NCI-H146 (cell line): ENCODE measurements around the gene ARHGAP28.
"Not testable (repeated sequence)": the region's sequence is repeated elsewhere in the genome, so short reads cannot be mapped to it uniquely, and the experiment has no call there.

ENCODE experiments used
- DNase-seq: peaks from one replicate; lab custom pipeline; 2025; lab: John Stamatoyannopoulos, UW

Gene ARHGAP28

DNA sequence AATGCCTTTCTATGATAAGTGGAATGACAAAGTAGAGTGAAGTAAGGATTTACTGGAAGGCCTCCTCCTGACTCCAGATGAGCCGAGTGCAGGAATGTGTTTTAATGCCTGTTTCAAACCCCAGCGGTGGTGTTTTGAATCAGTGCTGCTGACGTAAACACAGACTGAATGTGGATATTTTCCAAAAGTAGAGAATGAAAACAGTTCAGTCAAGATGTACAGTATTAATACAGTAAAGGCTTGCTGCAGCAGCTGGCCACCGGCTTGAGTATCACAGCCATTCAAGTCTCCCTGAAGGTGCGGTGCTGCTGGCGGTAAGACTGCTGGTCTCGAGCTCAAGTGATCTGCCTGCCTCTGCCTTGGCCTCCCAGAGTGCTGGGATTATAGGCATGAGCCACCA lies 46.7 kb downstream of the ARHGAP28 start:
- no peak for DNase-seq

DNA sequence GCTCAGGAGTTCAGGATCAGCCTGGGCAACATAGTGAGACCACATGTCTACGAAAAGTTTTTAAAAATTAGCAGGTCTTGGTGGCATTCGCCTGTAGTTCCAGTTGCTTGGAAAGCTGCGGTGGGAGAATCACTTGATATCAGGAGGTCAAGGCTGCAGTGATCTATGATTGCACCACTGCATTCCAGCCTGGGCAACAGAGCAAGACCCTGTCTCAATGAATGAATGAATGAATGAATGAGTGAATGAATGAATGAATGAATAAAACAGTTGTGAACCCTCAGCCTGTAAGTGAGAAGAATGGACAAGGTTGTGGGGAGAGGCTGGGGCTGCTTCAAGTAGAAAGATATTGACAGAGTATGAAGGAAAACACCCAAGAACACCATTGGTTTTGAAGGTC lies 48.0 kb downstream of the ARHGAP28 start:
- DNase-seq, result no peak

DNA sequence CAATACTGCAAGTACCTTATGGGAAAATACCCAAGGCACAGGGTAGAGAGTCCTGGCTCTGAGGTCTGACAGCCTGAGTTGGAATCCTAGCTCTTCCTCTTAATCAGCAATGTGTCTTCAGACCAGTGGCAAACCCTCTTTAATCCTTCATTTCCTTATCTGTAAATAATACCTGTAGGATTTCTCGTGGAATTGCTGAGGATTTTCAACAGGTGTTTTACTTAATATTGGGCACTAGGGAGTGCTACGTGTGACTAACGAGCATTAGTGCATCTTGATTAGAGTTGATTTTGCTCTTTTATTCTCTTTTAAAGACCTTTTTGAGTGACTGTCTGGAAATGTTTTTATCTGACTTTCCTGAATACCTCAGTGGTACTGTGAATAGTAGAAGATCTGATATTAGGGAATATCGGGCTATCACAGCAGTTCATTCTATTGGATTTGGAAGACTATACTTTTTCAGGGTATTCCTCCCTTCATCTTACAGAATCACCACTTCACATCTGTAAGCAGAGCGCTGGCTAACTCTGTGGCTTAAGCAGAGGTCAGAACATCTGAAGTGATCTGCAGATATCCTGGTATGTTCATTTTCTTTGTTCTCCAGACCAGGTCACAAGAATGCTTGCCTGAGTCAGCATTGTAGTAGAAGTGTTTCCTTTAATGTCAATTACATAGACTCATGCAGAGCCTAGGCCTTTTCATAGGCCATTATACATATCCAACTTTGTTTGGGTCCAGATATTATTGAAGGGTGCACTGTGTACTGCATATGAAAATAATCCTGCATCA lies 49.1 kb downstream of the ARHGAP28 start:
- no peak for DNase-seq

DNA sequence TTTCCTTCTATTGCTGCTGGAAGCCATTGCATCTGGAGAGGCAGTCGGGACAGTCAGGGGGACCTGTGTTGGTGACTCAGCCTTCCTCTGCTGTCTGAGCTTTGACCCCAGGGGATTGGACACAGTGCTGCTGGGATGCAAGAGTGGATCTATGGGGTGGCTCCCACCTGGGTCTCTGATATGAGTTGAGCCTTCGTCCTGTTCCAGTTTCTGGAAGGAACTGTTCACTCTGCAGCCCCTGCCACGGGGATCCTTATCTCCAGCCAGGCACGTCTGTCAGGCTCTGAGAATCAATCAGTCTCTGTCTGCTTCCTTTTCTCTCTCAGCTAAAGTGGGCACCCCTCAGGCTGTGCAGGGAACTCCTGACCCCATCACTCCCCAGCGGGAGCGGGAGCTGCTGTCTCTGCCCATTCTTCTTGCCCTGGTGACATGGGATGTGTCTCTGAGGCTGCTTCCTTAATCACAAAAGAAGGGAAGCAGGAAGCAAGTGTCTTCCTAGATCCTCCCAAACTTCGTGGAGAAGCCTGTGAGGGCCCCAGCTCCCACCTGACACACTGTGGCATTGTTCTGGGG lies 51.7 kb downstream of the ARHGAP28 start:
- DNase-seq, result no peak

DNA sequence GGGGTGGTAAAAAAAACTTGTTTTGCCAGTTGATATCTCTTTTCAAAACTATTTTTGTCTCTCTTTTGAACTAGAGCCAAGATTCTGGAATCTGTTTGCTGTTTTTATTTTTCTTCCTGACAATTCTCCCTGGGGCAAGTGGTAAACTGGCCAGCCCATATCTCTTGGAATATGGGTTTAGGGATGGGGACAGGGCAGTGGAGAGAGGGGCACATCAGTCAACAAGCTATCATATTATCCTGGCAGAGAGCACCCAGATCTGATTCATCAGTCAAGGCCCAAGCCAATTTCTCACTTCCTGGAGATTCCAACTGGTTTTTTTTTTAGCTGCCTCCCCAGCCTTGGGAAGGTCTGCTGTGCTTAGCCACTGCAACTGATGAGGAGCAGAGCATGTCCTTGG lies 52.3 kb downstream of the ARHGAP28 start:
- DNase-seq, result no peak

DNA sequence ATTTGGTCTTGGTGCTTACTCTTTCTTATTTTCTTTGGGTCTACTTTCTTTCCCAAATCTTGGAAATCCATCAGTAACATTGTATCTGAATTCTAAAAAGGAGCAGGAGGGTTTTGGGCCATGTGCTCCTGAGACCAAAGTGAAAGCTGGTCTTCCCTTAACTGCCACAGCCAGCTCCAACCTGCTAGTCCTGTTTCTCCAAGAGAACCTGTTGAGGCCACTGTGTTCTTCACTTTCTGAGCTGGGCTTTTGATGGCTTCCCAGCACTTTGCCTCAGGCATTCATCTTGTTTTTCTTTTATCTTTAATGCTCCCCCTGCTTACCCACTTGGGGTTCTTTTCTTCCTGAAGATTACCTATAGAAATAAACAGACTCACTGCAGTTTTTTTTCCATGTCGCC lies 53.3 kb downstream of the ARHGAP28 start:
- DNase-seq, result no peak

DNA sequence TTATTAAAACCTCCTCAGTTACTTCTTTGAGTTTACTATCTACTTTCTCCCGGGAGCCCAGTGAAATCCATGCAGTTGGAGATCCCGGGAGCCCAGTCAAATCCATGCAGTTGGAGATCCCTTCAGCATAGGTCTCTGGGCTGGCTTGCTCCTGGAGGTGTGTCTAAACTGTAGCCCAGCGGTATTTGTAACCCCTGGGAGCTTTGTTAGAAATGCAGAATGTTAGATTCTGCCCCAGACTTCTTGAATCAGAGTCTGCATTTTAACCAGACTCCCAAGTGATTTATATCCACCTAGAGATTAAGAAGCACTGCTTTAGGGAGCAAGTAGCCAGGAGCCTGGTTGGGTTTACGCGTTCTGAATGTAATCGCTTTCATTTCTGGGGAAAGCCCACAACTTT lies 54.5 kb downstream of the ARHGAP28 start:
- no peak for DNase-seq

DNA sequence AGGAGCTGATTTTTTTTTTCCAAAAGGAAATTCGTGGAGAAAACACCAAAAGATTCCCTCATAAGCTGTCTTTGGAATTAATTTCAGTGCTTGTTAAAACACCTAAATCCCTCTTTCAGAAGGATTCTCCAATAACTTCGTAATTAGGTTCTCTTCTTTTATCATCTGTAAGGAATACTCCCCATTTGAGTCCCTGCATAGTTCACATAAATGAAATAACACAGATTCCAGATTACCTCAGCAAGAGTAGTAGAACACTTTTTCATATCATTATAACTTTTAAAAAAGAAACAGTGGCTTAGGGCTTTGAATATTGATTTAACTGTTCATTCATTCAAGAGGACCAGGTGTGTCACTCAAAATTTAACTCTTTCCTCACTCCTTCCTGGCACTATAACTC lies 55.5 kb downstream of the ARHGAP28 start:
- no peak for DNase-seq

DNA sequence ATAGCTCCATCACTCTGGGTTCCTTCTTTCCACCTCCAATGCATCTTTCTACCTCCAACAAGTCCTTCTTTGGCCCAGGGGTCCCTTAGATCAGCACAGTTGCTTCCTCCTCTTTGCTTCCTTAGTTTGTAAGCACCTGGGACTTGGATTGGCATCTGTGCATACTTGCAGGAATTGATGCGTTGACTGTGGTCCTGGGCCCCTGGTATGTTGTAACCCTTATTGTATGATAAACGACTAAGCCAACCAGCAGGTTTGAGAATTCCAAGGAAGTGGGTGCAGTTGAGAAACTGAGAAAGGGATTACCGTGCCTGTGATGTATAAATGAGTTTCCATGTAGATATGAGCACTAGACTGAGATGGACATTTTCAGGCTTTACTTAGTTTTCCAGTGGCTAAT lies 55.9 kb downstream of the ARHGAP28 start:
- no peak for DNase-seq

DNA sequence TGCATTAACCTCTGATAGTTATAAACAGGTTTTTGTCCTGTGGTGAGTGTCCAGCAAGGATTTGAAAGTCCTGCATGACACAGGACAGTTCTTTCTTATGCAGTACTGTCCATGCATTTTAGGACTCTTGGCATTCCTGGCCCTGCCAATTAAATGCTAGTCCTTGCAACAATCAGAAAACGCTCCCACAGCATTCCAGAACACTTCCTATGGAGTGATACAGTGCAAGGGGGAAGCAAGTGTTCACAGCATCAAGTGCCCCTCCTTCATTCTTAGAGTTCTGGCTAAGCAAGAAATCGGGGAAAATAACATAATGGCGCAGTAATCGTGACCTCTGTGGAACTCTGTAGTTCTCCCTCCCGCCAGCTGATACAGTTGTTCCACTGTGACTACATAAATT lies 62.9 kb downstream of the ARHGAP28 start:
- DNase-seq, result no peak

DNA sequence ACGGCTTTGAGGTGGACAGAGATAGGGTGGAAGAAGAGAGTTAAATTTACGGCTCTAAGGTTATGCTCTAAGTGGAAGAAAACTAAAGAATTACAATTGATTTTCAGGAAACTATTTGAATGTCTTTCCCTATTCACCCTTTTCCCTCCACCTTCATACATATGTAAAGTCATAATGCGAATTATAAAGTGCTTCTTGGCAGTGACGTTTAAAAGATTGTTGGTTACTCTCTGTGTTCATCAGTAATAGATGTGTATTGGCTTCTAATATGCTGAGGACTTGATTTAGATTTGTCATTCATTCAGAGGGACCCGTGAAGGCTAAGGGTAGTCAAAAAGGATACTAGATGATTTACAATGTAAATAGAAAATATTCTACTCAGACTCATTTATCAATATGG lies 63.9 kb downstream of the ARHGAP28 start:
- DNase-seq, result no peak

DNA sequence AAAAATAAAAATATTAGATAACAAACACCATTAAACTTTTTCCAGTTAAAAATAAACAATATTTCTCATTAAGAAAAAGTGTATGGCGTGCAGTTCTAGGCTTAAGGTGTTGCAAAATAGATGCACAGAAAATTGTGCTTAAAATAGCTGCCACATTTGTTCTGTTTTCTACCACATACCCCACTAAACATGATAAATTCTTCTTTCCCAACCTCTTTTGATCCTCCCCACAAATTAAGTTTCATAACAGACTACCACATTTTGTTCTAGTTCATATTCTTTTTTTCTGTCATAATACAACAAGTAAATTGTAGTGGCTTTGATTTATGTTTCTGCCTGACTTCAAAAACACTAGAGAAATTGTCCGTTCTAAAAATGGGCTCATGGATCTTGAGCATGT lies 64.5 kb downstream of the ARHGAP28 start:
- DNase-seq, result no peak

DNA sequence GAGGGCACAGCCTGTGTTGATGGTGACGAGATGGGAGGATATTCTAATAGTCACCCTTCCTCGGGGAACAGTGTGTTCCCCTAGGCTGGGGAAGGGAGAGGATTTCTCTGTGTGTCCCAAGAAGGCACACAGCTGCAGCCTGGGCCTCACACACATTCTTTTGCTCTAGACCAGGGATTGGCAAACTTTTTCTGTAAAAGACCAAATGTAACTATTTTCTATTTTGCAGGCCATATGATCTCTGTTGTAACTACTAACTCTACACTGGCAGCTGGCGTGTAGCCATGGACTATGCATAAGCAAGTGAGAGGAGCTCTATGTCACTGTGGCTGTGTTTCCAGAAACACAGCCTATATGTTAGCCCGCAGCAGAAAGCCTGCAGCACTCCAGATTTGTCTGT lies 65.8 kb downstream of the ARHGAP28 start:
- DNase-seq, result no peak

DNA sequence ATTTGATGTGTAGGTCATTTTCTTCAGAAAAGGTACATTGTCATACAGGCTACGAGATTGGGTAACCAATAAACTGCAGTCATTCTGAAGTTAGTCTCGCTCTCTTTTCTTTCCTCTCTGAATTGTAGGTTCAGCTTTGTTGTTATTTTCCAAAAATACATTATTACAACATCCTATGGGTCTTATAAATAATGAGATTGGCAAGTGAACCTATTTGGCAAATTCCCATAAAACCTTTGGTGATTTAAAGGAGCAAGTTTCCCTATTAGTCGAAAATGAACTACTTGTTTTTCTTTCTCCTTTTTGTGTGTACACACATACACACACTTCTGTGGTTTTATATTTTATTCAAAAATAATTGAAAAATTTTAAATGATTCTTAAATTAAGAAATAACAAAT lies 67.0 kb downstream of the ARHGAP28 start:
- no peak for DNase-seq

DNA sequence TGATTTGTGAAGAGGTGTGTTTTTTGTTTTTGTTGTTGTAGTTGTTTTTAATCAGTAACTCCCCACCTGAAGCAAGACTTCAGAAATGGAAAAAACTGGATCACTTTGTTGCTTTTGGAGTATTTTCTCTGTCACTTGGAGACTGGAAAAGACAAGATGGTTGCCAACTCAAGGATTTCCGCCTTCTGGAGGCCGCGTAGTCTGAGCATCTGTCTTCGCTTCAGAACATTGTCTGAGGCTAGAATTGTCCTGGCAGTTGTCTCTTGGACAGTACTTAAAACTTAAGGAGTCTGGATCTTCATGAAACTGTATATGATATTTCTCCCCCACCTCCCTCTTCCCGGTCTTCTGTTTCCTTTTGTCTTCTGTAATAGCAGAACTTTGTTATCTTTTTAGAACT lies 67.7 kb downstream of the ARHGAP28 start:
- no peak for DNase-seq

DNA sequence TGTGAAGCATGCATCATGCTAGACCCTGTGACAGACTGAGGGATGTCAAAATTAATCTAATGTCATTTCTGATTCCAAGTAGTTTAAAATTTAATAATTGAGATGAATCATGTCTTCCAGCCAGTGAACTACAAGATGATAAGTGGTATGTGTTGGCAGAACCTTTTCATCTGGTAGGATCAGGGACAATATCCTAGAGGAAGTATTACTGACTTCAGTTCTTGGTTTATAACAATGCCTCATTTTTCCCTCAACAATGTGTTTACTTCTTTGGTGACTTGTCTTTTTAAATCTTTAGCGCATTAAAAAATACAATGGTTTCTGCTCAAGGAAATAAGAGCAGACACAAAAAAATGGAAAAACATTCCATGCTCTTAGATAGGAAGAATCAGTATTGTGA lies 69.4 kb downstream of the ARHGAP28 start:
- DNase-seq, result no peak

DNA sequence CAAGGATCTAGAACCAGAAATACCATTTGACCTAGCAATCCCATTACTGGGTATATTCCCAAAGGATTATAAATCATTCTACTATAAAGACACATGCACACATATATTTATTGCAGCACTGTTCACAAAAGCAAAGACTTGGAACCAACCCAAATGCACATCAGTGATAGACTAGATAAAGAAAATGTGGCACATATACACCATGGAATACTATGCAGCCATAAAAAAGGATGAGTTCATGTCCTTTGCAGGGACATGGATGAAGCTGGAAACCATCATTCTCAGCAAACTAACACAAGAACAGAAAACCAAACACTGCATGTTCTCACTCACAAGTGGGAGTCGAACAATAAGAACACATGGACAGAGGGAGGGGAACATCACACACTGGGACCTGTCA lies 70.8 kb downstream of the ARHGAP28 start:
- DNase-seq, result not testable (repeated sequence)

DNA sequence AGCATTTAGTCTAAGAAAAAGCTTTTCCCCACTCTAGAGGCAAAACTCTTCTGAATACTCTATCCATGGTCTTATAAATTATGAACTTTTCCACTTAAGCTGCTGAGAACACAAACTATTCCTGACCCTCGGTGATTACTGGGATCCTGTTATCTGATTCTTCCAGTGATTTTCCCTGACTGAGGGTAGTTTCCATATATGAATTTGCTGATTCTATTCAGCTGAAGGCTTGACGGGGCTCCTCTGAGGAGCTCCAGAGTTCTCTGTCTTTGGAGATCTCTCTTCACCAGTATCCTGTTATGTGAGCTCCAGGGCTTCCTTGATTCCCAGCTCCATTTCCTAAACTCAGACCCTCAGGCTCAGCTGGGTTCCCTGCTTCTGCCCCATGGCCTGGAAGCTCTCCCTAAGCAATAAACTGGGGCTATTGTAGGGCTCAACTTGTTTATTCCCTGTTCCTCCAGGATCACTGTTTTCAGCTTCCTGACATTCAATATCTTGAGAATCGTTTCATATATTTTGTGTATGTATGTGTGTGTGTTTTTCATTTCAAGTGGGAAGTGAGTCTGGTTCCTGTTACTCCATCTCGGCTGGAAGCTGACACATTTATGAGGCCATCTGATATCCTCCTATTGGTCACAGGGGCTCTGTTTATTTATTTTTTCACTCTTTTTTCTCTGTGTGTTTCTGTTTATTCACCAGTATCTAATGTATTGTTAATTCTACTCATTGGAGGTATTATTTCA lies 78.2 kb downstream of the ARHGAP28 start:
- no peak for DNase-seq

DNA sequence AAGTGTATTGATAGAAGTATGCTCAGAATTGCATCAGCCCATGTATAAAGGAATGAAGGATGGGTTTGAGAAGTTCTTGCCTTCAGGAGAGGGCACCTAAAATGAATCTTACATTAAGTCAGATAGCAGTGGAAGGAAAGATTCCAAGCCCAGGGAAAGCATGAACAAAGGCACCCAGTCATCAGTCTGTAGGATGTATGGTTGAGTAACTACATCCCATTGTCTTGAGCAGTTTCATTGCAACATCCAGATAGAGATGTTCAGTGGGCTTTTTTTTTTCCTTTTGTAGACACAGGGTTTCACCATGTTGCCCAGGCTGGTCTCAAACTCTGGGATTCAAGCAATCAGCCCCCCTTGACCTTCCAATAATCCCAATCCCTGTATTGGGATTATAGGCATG lies 80.7 kb downstream of the ARHGAP28 start:
- DNase-seq, result no peak

DNA sequence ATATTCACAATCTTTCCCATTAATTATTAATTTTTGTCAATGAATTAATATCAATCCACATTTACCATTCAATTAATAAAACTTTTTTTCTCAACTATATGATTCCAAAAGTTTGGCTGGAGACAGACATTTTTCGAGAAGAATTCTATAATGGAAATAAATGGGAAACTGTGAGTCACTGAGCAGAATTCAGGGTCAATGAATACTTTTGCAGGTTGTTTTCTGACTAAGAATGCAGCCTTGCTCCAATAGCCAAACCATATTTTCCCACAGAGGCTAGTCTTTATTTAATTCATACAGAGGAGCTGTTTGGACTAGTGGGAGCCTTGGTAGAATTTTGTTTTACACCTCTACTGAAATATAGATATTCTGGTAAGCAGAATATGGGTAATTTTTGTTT lies 82.3 kb downstream of the ARHGAP28 start:
- no peak for DNase-seq

DNA sequence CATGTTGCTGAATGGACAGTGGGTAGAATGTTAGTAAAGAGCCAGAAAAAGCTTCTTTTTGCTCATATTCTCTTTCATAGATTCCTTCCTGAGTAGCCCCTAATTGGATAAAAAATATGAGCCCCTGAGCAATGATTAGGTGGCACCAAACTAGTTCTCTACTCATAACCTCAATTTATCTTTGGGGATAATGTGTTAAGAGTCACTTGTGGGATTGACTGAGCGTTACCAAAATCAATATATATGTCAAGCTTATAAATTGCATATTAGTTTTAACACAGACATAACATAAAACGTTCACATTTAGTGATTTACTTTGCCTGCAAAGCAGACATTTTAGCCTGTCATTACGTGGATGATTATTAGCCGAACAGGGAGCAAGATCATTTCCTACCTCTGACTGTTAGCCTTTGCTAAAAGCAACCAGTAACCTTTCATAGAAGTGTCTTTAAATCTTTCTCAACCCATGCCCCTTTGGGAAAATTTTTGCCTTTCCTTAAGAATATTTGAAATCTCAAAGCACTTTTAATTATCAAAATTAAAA lies 85.4 kb downstream of the ARHGAP28 start:
- DNase-seq, result no peak

DNA sequence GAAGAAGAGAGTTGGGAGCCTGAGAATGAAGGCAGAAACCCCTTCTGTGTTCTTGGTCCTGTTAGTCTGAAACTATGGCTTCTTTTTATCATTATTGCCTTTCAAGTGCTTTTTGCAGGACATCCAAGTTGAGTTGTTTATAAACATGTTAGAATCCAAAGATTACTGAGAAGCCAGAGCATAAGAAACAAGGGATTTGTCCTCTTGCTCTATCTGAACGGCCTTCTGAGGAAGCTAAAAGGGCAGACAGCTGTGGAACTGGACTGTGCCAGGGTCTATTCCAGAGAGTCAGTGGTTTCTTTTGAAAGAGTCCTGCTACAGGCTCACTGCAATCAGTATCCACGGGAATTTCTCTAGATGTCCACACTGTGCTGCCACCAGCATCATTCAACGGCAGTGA lies 86.6 kb downstream of the ARHGAP28 start:
- no peak for DNase-seq

DNA sequence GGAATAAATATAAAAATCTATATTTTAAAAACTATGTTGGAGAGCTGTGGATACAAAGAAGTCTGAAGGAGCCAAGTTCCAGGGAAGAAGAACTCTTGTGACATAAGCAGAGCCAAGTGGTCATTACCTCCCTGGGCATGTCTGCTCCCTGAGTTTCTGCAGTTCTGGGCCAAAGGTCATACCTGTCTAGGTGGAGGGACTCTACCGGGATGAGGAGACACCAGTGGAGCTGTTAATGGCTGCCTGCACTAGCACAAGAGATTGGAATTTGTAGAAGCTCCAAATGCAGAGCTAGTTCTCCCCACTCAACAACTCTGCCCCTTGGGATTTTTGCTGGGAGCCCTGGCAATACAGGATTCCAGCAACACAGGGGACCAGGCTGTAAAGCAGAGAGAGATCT lies 89.8 kb downstream of the ARHGAP28 start:
- no peak for DNase-seq
